GM12891 (cell line): ENCODE results near the gene SPTBN4.

Experiments
- DNase-seq: peaks from one replicate; pipeline ENCODE4 v3.0.0; 2011; ENCODE audit warnings: low spot score; ENCODE audit not compliant: insufficient read length
- FAIRE-seq: peaks from 2 replicates; lab custom pipeline; 2011; peaks lifted over from hg19 to GRCh38; lab: Jason Lieb, UNC
- PAX5 ChIP-seq: IDR thresholded peaks from 2 replicates; pipeline ENCODE4 v1.6.1; 2011; ENCODE audit warnings: low read length, moderate library complexity, mild to moderate bottlenecking; ENCODE audit not compliant: insufficient read depth, severe bottlenecking
- POLR2A ChIP-seq: IDR thresholded peaks from 2 replicates; pipeline ENCODE4 v1.6.1; 2011; ENCODE audit warnings: low read depth, low read length, control low read depth
- POLR2AphosphoS5 ChIP-seq: IDR thresholded peaks from 2 replicates; pipeline ENCODE4 v1.6.1; 2011; ENCODE audit warnings: low read depth, low read length, control low read depth
- POU2F2 ChIP-seq: IDR thresholded peaks from 2 replicates; pipeline ENCODE4 v1.6.1; 2011; ENCODE audit warnings: low read depth, mild to moderate bottlenecking, control low read depth, low read length, moderate library complexity
- SPI1 ChIP-seq: IDR thresholded peaks from 2 replicates; pipeline ENCODE4 v1.6.1; 2011; ENCODE audit warnings: low read depth, low read length, control low read depth
- TAF1 ChIP-seq: IDR thresholded peaks from 2 replicates; pipeline ENCODE4 v1.6.1; 2011; ENCODE audit warnings: low read depth, low read length, control low read depth

SPTBN4 gene

DNA sequence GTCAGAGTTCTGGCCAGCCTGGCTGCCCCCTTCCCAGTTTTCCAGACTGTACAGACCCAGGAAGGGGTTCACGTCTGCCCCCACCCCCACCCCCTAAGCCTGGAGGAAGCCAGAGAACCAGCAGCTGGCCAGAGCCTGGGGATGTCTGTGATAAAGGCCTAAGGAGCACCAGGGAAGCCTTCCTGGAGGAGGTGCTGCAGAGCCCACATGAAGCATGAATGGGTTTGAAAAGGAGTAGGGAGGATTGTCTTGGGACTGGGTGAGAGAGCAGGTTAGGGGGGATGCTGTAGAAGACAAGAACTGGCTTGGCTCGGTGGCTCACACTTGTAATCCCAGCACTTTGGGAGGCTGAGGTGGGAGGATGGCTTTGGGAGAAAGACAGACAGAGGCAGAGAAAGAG, 115.7 kb downstream of the SPTBN4 start:
- DNase-seq: no peak
- no peak for FAIRE-seq
- no peak for TF ChIP-seq POU2F2
- TF ChIP-seq POLR2A: no peak
- no peak for TF ChIP-seq TAF1
- TF ChIP-seq SPI1: no peak
- no peak for TF ChIP-seq POLR2AphosphoS5
- TF ChIP-seq PAX5: no peak

DNA sequence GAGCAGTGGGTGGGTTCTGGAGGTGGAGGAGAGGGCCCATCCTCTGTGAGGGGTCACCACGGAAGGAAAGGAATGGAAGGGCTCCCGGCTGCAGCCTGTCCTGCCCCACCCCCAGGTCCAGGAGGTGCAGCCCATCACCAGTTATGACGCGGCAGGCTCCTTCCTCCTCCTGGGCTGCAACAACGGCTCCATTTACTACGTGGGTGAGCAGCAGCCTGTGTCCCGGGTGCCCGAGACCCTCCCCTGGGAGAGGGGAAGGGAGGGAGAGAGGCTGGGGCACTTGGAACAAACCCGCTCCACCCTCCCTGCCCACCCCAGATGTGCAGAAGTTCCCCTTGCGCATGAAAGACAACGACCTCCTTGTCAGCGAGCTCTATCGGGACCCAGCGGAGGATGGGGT, 116.5 kb downstream of the SPTBN4 start:
- no peak for FAIRE-seq
- no peak for TF ChIP-seq SPI1
- no peak for TF ChIP-seq TAF1
- no peak for DNase-seq

DNA sequence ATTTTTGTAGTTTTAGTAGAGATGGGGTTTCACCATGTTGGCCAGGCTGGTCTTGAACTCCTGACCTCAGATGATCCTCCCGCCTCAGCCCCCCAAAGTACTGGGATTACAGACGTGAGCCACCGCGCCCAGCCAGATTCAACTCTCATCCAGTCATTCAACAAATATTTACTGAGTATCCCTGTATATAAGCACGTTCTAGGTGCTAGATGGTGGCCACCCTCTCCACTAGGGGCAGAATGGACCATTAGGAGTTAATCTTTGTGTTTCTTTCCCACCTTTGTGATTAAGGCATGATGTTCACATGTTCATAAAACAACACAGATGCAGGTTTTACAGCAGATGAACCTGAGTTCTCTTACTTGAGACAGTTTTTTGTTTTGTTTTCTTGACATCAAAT, 117.2 kb downstream of the SPTBN4 start:
- no peak for DNase-seq
- FAIRE-seq: no peak
- TF ChIP-seq POU2F2 (no peak), PAX5 (no peak), SPI1 (no peak)

DNA sequence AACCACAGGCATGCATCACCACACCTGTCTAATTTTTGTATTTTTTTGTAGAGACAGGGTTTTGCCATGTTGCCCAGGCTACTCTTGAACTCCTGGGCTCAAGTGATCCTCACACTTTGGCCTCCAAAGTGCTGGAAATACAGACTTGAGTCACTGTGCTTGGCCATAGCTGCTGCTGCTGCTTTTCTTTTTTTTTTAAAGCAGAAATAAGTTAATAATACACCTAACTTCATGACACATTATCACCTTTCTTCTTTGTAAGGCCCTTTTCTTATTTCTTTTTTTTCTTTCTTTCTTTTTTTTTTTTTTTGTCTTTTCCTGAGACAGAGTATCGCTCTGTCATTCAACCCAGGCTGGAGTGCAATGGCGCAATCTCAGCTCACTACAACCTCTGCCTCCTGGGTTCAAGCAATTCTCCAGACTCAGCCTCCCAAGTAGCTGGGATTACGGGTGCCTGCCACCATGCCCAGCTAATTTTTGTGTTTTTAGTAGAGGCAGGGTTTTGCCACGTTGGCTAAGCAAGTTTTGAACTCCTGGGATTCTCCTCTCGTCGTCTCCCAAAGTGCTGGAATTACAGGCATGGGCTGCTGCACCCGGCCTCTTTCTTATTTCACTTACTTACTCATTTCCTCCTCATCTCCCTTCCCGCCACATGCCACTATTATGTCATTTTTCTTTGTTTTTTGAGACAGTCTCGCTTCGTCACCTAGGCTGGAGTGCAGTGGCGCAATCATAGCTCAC, 118.6 kb downstream of the SPTBN4 start:
- no peak for FAIRE-seq
- TF ChIP-seq POU2F2: no peak
- TF ChIP-seq POLR2A: no peak

DNA sequence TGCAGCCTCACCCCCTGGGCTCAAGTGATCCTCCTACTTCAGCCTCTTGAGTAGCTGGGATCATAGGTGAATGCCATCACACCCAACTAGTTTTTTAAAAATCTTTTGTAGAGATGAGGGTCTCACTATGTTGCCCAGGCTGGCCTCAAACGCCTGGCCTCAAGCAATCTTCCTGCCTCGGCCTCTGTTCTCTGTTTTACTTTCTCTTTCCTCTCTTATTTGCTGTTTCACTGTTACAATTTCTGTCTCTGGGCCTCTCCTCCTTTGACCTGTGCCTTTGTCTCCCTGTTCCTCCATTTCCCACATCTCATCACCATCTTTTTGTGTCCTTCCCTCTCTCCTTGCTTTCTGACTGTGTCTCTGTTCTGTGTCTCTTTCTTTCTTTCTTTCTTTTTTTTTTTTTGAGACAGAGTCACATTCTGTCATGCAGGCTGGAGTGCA, 119.2 kb downstream of the SPTBN4 start:
- TF ChIP-seq POLR2A (no peak), SPI1 (no peak), TAF1 (no peak), PAX5 (no peak), POLR2AphosphoS5 (no peak), POU2F2 (no peak)
- FAIRE-seq: no peak
- no peak for DNase-seq

More for the DNA sequence above, 118.6 kb downstream of the SPTBN4 start:
- no peak for DNase-seq

DNA sequence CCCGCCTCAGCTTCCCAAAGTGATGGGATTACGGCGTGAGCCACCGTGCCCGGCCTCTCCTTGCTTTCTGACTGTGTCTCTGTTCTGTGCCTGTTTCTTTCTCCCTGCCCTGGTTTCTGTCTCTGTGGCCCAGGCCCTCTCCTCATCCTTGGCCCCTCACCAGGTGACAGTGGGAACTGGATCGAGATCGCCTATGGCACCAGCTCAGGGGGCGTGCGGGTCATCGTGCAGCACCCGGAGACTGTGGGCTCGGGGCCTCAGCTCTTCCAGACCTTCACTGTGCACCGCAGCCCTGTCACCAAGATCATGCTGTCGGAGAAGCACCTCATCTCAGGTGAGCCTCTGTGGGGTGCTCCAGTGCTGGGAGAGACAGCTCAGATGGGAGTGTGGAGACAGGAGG, 119.8 kb downstream of the SPTBN4 start:
- no peak for TF ChIP-seq POU2F2
- no peak for TF ChIP-seq SPI1
- TF ChIP-seq PAX5: no peak
- TF ChIP-seq POLR2A: no peak
- TF ChIP-seq POLR2AphosphoS5: no peak
- TF ChIP-seq TAF1: no peak
- no peak for DNase-seq
- no peak for FAIRE-seq

DNA sequence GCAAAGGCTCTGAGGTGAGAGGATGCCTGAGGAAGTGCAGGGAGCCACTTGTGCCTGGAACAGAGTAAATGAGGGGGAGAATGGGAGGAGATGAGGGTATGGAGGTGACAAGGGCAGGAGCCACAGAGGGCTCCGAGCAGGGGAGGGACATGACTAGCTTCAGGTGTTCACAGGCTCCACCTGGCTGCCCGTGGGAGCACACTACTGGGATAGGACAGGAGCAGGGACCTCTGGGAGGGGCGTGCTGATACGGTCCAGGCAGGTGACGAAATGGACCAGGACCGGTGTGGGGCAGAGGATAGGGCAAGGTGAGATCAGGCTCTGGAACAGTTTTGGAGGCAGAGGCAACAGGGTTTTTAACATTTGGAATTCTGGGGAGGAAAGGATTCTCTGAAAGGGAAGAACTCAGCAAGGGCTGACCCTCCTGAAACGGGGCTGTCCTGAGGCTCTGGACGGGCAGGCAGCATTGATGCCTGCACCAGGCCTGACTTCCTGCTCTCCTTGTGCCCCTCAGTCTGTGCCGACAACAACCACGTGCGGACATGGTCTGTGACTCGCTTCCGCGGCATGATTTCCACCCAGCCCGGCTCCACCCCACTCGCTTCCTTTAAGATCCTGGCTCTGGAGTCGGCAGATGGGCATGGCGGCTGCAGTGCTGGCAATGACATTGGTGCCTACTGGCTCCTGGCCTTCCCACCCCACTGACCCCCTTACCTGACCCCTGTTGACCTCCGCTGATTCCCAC, 121.5 kb downstream of the SPTBN4 start:
- no peak for FAIRE-seq
- DNase-seq: no peak
- TF ChIP-seq SPI1: no peak
- no peak for TF ChIP-seq POU2F2

DNA sequence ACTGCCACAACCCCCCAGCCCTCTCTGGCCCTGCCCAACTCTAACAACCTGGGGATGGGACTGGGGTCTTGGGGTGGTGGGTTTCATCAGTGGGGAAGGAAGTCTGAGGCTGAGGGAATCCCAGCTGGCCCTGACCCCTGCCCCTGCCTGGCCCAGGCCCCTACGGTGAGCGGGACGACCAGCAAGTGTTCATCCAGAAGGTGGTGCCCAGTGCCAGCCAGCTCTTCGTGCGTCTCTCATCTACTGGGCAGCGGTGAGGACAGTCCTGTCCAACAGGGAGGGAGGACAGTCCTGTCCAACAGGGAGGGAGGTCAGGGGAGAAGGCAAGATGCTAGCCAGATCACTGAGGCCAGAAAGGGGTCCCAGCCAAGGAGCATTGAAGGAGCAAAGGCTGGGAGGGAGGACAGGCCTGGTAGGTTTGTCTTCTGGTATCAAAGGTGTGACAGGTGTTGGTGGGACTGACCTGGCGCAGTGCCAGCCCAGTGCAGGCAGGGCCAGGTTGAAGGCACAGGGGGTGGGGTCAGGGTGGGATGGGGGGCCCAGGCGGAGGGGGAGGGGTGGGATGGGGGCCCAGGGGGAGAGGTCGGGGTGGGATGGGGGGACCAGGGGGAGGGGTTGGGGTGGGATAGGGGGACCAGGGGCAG, 122.2 kb downstream of the SPTBN4 start:
- DNase-seq (no peak), FAIRE-seq (no peak)
- no peak for TF ChIP-seq TAF1
- TF ChIP-seq POU2F2: no peak
- no peak for TF ChIP-seq SPI1
- no peak for TF ChIP-seq POLR2A
- TF ChIP-seq POLR2AphosphoS5: no peak
- no peak for TF ChIP-seq PAX5

DNA sequence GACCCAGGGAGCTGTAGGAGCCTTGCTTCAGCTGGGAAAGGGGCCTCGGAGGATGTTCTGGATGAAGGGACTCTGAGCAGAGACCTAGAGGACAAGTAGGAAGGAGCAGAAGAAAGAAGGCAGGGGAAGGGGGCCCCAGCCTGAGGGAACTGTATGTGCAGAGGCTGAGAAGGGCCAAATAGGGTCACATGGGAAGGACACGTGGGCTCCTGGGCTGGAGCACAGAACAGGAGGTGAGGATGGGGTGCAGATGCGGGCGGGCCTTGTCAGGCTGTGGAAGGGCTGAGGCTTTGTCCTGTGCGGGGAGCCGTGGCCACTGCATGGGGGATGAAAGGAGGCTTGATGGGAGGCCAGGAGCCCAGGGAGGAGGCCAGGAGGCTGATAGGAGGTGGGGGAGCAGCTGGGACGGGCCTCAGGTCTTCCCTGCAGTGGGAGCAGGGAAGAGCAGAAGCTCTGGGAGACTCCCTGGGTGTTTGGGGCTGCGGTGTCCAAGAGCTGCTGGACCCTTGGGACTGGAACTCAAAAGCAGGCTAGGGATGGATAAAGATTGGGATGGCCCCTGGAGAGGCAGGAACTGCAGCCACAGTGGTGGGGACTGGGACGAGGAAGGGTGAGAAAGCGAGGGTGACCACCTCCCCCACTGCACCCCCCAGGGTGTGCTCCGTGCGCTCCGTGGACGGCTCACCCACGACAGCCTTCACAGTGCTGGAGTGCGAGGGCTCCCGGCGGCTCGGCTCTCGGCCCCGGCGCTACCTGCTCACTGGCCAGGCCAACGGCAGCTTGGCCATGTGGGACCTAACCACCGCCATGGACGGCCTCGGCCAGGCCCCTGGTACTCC, 123.0 kb downstream of the SPTBN4 start:
- DNase-seq: no peak
- no peak for FAIRE-seq
- TF ChIP-seq TAF1: no peak
- TF ChIP-seq POLR2A: no peak
- TF ChIP-seq POU2F2: no peak
- TF ChIP-seq PAX5: no peak
- TF ChIP-seq SPI1: no peak
- TF ChIP-seq POLR2AphosphoS5: no peak
